ENCODE results near the gene RNASEL.

GRCh38 chr1:182614796-182615454 is 25.9 kb upstream of the RNASEL start:
- TF ChIP-seq CTCF (conservative IDR thresholded peaks at IDR 0.05 in 1 of 2, IDR thresholded peaks at IDR 0.05 in 1 of 2; ENCODE audit: low read depth in 1 of 2, low read length in 2 of 2) (no peak), EZH2 (IDR thresholded peaks at IDR 0.05; ENCODE audit: low read length, missing control alignments) (no peak)

Data from fibroblast of lung (primary cell).